ENCODE measurements around the gene RPTOR. TPM values are rescaled to one million over a fixed set of nuclear protein-coding genes. Genes with fewer than 3 reads are reported as not detected.

RPTOR gene
- total RNA-seq, 1 experiment from 2014 or later = 66.7 TPM

GRCh38 chr17:80921159-80921558 is 376.5 kb downstream of the RPTOR start:
- H3K27me3 ChIP-seq (replicated peaks; ENCODE audit: control insufficient read depth, insufficient read depth, low read length) = no peaks in the 10 kb centered on the region
- H3K4me1 ChIP-seq = no peaks in the 10 kb centered on the region
- TF ChIP-seq, protein P1, sequence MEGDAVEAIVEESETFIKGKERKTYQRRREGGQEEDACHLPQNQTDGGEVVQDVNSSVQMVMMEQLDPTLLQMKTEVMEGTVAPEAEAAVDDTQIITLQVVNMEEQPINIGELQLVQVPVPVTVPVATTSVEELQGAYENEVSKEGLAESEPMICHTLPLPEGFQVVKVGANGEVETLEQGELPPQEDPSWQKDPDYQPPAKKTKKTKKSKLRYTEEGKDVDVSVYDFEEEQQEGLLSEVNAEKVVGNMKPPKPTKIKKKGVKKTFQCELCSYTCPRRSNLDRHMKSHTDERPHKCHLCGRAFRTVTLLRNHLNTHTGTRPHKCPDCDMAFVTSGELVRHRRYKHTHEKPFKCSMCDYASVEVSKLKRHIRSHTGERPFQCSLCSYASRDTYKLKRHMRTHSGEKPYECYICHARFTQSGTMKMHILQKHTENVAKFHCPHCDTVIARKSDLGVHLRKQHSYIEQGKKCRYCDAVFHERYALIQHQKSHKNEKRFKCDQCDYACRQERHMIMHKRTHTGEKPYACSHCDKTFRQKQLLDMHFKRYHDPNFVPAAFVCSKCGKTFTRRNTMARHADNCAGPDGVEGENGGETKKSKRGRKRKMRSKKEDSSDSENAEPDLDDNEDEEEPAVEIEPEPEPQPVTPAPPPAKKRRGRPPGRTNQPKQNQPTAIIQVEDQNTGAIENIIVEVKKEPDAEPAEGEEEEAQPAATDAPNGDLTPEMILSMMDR (IDR thresholded peaks at IDR 0.05; ENCODE audit: insufficient read depth in 1 of 2, low read depth in 1 of 2, low read length in 1 of 2, severe bottlenecking in 1 of 2, unreplicated experiment in 1 of 2) = no peak
- peaks cover 27% of the 10 kb centered on the region for H3K36me3 Mint-ChIP-seq (ENCODE audit: insufficient read depth, unreplicated experiment)
- ChIA-PET POLR2A (no interaction called here), CTCF (no interaction called here)
- no peaks in the 10 kb centered on the region for H3K9me3 ChIP-seq
- H3K4me3 ChIP-seq (ENCODE audit: low read depth, low read length) = no peak overlapping the region
- DNase-seq = no peak
- H3K4me3 Mint-ChIP-seq (ENCODE audit: unreplicated experiment) = no peak overlapping the region
- no peaks in the 10 kb centered on the region for H3K9me3 Mint-ChIP-seq (ENCODE audit: unreplicated experiment)
- H3K27ac Mint-ChIP-seq (ENCODE audit: unreplicated experiment) = no peak overlapping the region
- H3K36me3 ChIP-seq (ENCODE audit: control insufficient read depth, insufficient read depth, low read length) = peaks cover 2% of the 10 kb centered on the region; the same call in 1 of the 2 replicates
- BruUV-seq (replicated peaks) = no TSS peak
- intact Hi-C loops (cut with micrococcal nuclease; ENCODE audit: unreplicated experiment) = no loop called here
- H3K27me3 Mint-ChIP-seq (ENCODE audit: insufficient read depth, unreplicated experiment) = no peaks in the 10 kb centered on the region
- no peaks in the 10 kb centered on the region for H3K4me1 Mint-ChIP-seq (ENCODE audit: low read depth, unreplicated experiment)

DNA sequence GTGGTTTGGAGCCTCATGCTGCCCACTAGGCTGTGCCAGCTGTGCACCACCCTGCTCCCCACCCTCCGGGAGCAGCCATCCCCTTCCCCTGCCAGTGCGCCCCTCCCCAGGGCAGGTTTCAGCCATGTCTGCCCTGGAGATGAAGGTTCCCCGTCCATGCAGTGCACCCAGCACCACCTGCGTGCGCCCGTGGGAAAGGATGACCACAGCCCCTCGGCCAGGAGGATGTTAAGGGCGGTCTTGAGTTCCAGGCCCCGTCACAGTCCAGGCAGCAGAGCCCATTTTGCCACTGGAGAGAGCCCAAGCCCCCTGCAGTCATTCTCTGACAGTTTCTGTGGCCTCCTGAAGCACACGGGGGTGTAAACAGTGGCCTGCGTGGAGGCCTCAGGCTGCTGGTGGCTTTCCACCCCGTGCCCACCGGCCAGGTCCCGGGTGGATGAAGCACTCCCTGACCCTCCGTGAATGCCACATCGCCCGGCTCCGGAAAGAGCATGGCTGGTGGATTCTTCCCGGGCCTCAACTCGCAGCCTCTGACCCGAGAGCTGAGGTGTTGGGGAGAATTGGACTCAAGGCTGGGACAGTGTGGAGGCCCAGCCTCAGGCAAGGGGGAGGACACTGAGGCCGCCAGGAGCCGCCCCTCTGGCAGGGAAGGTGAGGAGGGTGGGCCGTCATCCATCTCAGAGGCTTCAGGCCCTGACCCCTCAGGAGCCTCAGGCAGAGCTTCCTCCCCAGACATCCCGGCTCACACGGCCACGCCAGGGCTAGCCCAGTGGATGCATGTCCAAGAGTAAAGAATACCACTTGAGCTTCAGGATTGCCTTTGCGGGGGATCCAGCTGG is 377.3 kb downstream of the RPTOR start:
- no peaks in the 10 kb centered on the region for H3K4me1 Mint-ChIP-seq (ENCODE audit: low read depth, unreplicated experiment)

GRCh38 chr17:80922580-80923160 is 378.0 kb downstream of the RPTOR start:
- Mint-ChIP-seq H3K4me1 (ENCODE audit: low read depth, unreplicated experiment) (no peaks in the 10 kb centered on the region), H3K27ac (ENCODE audit: unreplicated experiment) (no peak overlapping the region), H3K4me3 (ENCODE audit: unreplicated experiment) (no peak overlapping the region), H3K27me3 (ENCODE audit: insufficient read depth, unreplicated experiment) (no peaks in the 10 kb centered on the region), H3K9me3 (ENCODE audit: unreplicated experiment) (no peaks in the 10 kb centered on the region), H3K36me3 (ENCODE audit: insufficient read depth, unreplicated experiment) (peaks cover 23% of the 10 kb centered on the region)
- Histone ChIP-seq H3K4me3 (ENCODE audit: low read depth, low read length) (no peak overlapping the region), H3K27me3 (replicated peaks; ENCODE audit: control insufficient read depth, insufficient read depth, low read length) (no peaks in the 10 kb centered on the region), H3K36me3 (ENCODE audit: control insufficient read depth, insufficient read depth, low read length) (no peaks in the 10 kb centered on the region; the same call in 1 of the 2 replicates), H3K9me3 (no peaks in the 10 kb centered on the region), H3K4me1 (no peaks in the 10 kb centered on the region)
- TF ChIP-seq, protein P1 (IDR thresholded peaks at IDR 0.05; ENCODE audit: insufficient read depth in 1 of 2, low read depth in 1 of 2, low read length in 1 of 2, severe bottlenecking in 1 of 2, unreplicated experiment in 1 of 2) = no peak
- POLR2A ChIA-PET = no interaction called here
- BruUV-seq (replicated peaks) = no TSS peak
- CTCF ChIA-PET = no interaction called here
- intact Hi-C loops (cut with micrococcal nuclease; ENCODE audit: unreplicated experiment) = no loop called here
- DNase-seq = no peak

More for the DNA sequence above, 377.3 kb downstream of the RPTOR start:
- Histone ChIP-seq H3K4me1 (no peaks in the 10 kb centered on the region), H3K27me3 (replicated peaks; ENCODE audit: control insufficient read depth, insufficient read depth, low read length) (no peaks in the 10 kb centered on the region), H3K9me3 (no peaks in the 10 kb centered on the region), H3K4me3 (ENCODE audit: low read depth, low read length) (no peak overlapping the region), H3K36me3 (ENCODE audit: control insufficient read depth, insufficient read depth, low read length) (no peaks in the 10 kb centered on the region; the same call in 1 of the 2 replicates)
- POLR2A ChIA-PET = no interaction called here
- CTCF ChIA-PET = no interaction called here
- TF ChIP-seq, protein P1 (IDR thresholded peaks at IDR 0.05; ENCODE audit: insufficient read depth in 1 of 2, low read depth in 1 of 2, low read length in 1 of 2, severe bottlenecking in 1 of 2, unreplicated experiment in 1 of 2) = no peak
- no peaks in the 10 kb centered on the region for H3K9me3 Mint-ChIP-seq (ENCODE audit: unreplicated experiment)
- no peak overlapping the region for H3K27ac Mint-ChIP-seq (ENCODE audit: unreplicated experiment)
- DNase-seq = no peak
- intact Hi-C loops (cut with micrococcal nuclease; ENCODE audit: unreplicated experiment) = no loop called here
- peaks cover 27% of the 10 kb centered on the region for H3K36me3 Mint-ChIP-seq (ENCODE audit: insufficient read depth, unreplicated experiment)
- H3K4me3 Mint-ChIP-seq (ENCODE audit: unreplicated experiment) = no peak overlapping the region
- no peaks in the 10 kb centered on the region for H3K27me3 Mint-ChIP-seq (ENCODE audit: insufficient read depth, unreplicated experiment)
- BruUV-seq (replicated peaks) = no TSS peak
